ENCODE measurements around the gene HOXA1.

HOXA1 gene

GRCh38 chr7:27113991-27114769 lies 18.4 kb upstream of the HOXA1 start:
- no peak for ATAC-seq

GRCh38 chr7:27112955-27113949 lies 17.5 kb upstream of the HOXA1 start:
- TF ChIP-seq, protein P1, sequence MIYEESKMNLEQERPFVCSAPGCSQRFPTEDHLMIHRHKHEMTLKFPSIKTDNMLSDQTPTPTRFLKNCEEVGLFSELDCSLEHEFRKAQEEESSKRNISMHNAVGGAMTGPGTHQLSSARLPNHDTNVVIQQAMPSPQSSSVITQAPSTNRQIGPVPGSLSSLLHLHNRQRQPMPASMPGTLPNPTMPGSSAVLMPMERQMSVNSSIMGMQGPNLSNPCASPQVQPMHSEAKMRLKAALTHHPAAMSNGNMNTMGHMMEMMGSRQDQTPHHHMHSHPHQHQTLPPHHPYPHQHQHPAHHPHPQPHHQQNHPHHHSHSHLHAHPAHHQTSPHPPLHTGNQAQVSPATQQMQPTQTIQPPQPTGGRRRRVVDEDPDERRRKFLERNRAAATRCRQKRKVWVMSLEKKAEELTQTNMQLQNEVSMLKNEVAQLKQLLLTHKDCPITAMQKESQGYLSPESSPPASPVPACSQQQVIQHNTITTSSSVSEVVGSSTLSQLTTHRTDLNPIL (CRISPR knock-in tag; IDR thresholded peaks at IDR 0.05; ENCODE audit: low read depth) = no peak
- TF ChIP-seq GLIS3 (CRISPR knock-in tag; IDR thresholded peaks at IDR 0.05) = no peak
- no peak for ATAC-seq

More at GRCh38 chr7:27113991-27114769, 18.4 kb upstream of the HOXA1 start:
- TF ChIP-seq PPARA (CRISPR knock-in tag; IDR thresholded peaks at IDR 0.05; ENCODE audit: borderline replicate concordance) (no peak), ARNTL (CRISPR knock-in tag; IDR thresholded peaks at IDR 0.05; ENCODE audit: borderline replicate concordance, low read depth) (no peak), CSDC2 (CRISPR knock-in tag; IDR thresholded peaks at IDR 0.05) (no peak), TOX (CRISPR knock-in tag; IDR thresholded peaks at IDR 0.05; ENCODE audit: borderline replicate concordance) (no peak), ISL1 (CRISPR knock-in tag; IDR thresholded peaks at IDR 0.05) (no peak), ESRRG (CRISPR knock-in tag; IDR thresholded peaks at IDR 0.05) (no peak), BACH2 (CRISPR knock-in tag; IDR thresholded peaks at IDR 0.05; ENCODE audit: borderline replicate concordance) (no peak), OSR1 (CRISPR knock-in tag; IDR thresholded peaks at IDR 0.05) (no peak), POU6F1 (CRISPR knock-in tag; IDR thresholded peaks at IDR 0.05; ENCODE audit: borderline replicate concordance, low read depth) (no peak)

DNA sequence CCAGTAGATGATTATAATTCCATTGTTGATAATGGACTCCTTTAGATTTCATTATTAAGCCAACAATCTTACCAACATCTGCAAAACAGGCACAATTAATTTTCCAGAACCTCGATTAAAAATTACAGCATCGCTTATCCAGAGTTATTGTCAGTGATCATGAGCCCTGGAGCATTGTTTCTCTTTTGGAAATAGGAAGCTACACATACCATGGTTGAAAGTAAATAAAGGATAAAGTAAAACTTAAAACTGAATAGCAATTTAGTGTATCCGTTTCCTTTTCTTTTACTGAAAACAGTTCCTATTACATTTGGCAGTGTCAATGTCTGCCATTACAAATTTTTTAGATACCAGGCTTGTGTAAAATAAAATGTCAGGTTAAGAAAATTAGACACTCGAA lies 16.6 kb upstream of the HOXA1 start:
- ATAC-seq = no peak
- TF ChIP-seq ZNF565 (CRISPR knock-in tag; conservative IDR thresholded peaks at IDR 0.05; ENCODE audit: low read depth) (no peak), ARNTL (CRISPR knock-in tag; IDR thresholded peaks at IDR 0.05; ENCODE audit: borderline replicate concordance, low read depth) (no peak), SNAI2 (CRISPR knock-in tag; IDR thresholded peaks at IDR 0.05) (no peak), PPARA (CRISPR knock-in tag; IDR thresholded peaks at IDR 0.05; ENCODE audit: borderline replicate concordance) (no peak), OSR1 (CRISPR knock-in tag; IDR thresholded peaks at IDR 0.05) (no peak), ESRRG (CRISPR knock-in tag; IDR thresholded peaks at IDR 0.05) (no peak), ZFP3 (CRISPR knock-in tag; IDR thresholded peaks at IDR 0.05) (no peak), CSRNP3 (CRISPR knock-in tag; IDR thresholded peaks at IDR 0.05) (no peak), CSDC2 (CRISPR knock-in tag; IDR thresholded peaks at IDR 0.05) (no peak), ISL1 (CRISPR knock-in tag; IDR thresholded peaks at IDR 0.05) (no peak), ZFP30 (CRISPR knock-in tag; IDR thresholded peaks at IDR 0.05) (no peak), TCF4 (CRISPR knock-in tag; IDR thresholded peaks at IDR 0.05; ENCODE audit: borderline replicate concordance) (no peak), GLIS3 (CRISPR knock-in tag; IDR thresholded peaks at IDR 0.05) (no peak)

- no peak for TF ChIP-seq PPARA (CRISPR knock-in tag; IDR thresholded peaks at IDR 0.05; ENCODE audit: borderline replicate concordance)
- TF ChIP-seq BACH2 (CRISPR knock-in tag; IDR thresholded peaks at IDR 0.05; ENCODE audit: borderline replicate concordance) = no peak
- TF ChIP-seq, protein P2, sequence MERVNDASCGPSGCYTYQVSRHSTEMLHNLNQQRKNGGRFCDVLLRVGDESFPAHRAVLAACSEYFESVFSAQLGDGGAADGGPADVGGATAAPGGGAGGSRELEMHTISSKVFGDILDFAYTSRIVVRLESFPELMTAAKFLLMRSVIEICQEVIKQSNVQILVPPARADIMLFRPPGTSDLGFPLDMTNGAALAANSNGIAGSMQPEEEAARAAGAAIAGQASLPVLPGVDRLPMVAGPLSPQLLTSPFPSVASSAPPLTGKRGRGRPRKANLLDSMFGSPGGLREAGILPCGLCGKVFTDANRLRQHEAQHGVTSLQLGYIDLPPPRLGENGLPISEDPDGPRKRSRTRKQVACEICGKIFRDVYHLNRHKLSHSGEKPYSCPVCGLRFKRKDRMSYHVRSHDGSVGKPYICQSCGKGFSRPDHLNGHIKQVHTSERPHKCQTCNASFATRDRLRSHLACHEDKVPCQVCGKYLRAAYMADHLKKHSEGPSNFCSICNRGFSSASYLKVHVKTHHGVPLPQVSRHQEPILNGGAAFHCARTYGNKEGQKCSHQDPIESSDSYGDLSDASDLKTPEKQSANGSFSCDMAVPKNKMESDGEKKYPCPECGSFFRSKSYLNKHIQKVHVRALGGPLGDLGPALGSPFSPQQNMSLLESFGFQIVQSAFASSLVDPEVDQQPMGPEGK (CRISPR knock-in tag; IDR thresholded peaks at IDR 0.05; ENCODE audit: borderline replicate concordance) = no peak
- no peak for TF ChIP-seq TCF4 (CRISPR knock-in tag; IDR thresholded peaks at IDR 0.05; ENCODE audit: borderline replicate concordance)
- TF ChIP-seq POU6F1 (CRISPR knock-in tag; IDR thresholded peaks at IDR 0.05; ENCODE audit: borderline replicate concordance, low read depth) = no peak
- TF ChIP-seq RARB (CRISPR knock-in tag; IDR thresholded peaks at IDR 0.05) = no peak
- TF ChIP-seq ISL1 (CRISPR knock-in tag; IDR thresholded peaks at IDR 0.05) = no peak
- TF ChIP-seq CSRNP3 (CRISPR knock-in tag; IDR thresholded peaks at IDR 0.05) = no peak
- no peak for TF ChIP-seq ZNF70 (CRISPR knock-in tag; IDR thresholded peaks at IDR 0.05)
- no peak for TF ChIP-seq ARNTL (CRISPR knock-in tag; IDR thresholded peaks at IDR 0.05; ENCODE audit: borderline replicate concordance, low read depth)
- TF ChIP-seq ZNF565 (CRISPR knock-in tag; conservative IDR thresholded peaks at IDR 0.05; ENCODE audit: low read depth) = no peak
- TF ChIP-seq ZFP3 (CRISPR knock-in tag; IDR thresholded peaks at IDR 0.05) = no peak
- no peak for ATAC-seq
Measured at GRCh38 chr7:27111751-27112277, 16.0 kb upstream of the HOXA1 start.
